ENCODE measurements around the gene C14orf180. TPM values are rescaled to one million over a fixed set of nuclear protein-coding genes. Genes with fewer than 3 reads are reported as not detected.

C14orf180 gene
- total and polyA plus RNA-seq, 10 of the 15 experiments (the other 5 are each of a cell fraction or from before 2014, with no cell fraction given), result not detected

GRCh38 chr14:104568620-104569019, 10.9 kb upstream of the C14orf180 start:
- H3K27me3 ChIP-seq (replicated peaks in 1 of 2; ENCODE audit: control insufficient read depth in 2 of 2, insufficient read depth in 2 of 2, low read length in 1 of 2), result peaks cover 0 to 7% of the 10 kb centered on the region in 2 experiments; a peak in 2 of 4 replicates
- CTCF ChIA-PET, result interaction anchor here (0.6 kb wide), 1 partner anchor 475 kb away, joined by 3 read pairs; no protein-coding TSS in a partner anchor
- H3K27ac ChIP-seq (ENCODE audit: control insufficient read depth, insufficient read depth), result no peak overlapping the region
- no peaks in the 10 kb centered on the region for H3K4me1 ChIP-seq (ENCODE audit: control insufficient read depth, insufficient read depth, low read length)
- no peak overlapping the region for H3K4me3 ChIP-seq
- H3K4me2 ChIP-seq (ENCODE audit: control insufficient read depth, insufficient read depth), result no peak overlapping the region
- FAIRE-seq, result no peak
- no peak overlapping the region for H2AFZ ChIP-seq (ENCODE audit: control insufficient read depth, low read depth, low read length)
- POLR2A ChIA-PET, result no interaction called here
- RAD21 ChIA-PET (ENCODE audit: unreplicated experiment), result no interaction called here
- no peaks in the 10 kb centered on the region for H3K9me3 ChIP-seq (replicated peaks; ENCODE audit: control insufficient read depth, insufficient read depth, low read length)
- TF ChIP-seq SMC3 (IDR thresholded peaks at IDR 0.05; ENCODE audit: borderline replicate concordance, low read length) (no peak), CBFB (IDR thresholded peaks at IDR 0.05; ENCODE audit: low read depth) (no peak), POLR2A (IDR thresholded peaks at IDR 0.05; ENCODE audit: low read depth, low read length) (no peak), KAT2A (conservative IDR thresholded peaks at IDR 0.05; ENCODE audit: control insufficient read depth, low read depth, low read length) (no peak), SREBF1 (IDR thresholded peaks at IDR 0.05; ENCODE audit: low read length) (no peak), BHLHE40 (IDR thresholded peaks at IDR 0.05; ENCODE audit: borderline replicate concordance in 1 of 2, low read depth in 2 of 2, low read length in 1 of 2) (peak in 1 of 2 experiments; percentile 53; a peak in 2 of 4 replicates), SUZ12 (IDR thresholded peaks at IDR 0.05; ENCODE audit: unreplicated experiment) (no peak), POU2F2 (IDR thresholded peaks at IDR 0.05; ENCODE audit: borderline replicate concordance, low read depth, low read length) (no peak), IKZF1 (conservative IDR thresholded peaks at IDR 0.05) (no peak), TARDBP (IDR thresholded peaks at IDR 0.05; ENCODE audit: borderline replicate concordance) (no peak)
- TF ChIP-seq, protein P1, sequence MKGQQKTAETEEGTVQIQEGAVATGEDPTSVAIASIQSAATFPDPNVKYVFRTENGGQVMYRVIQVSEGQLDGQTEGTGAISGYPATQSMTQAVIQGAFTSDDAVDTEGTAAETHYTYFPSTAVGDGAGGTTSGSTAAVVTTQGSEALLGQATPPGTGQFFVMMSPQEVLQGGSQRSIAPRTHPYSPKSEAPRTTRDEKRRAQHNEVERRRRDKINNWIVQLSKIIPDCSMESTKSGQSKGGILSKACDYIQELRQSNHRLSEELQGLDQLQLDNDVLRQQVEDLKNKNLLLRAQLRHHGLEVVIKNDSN (IDR thresholded peaks at IDR 0.05; ENCODE audit: borderline replicate concordance, extremely low read length, insufficient read depth, low read depth, low read length), result peak; percentile 19
- TF ChIP-seq, protein P2, sequence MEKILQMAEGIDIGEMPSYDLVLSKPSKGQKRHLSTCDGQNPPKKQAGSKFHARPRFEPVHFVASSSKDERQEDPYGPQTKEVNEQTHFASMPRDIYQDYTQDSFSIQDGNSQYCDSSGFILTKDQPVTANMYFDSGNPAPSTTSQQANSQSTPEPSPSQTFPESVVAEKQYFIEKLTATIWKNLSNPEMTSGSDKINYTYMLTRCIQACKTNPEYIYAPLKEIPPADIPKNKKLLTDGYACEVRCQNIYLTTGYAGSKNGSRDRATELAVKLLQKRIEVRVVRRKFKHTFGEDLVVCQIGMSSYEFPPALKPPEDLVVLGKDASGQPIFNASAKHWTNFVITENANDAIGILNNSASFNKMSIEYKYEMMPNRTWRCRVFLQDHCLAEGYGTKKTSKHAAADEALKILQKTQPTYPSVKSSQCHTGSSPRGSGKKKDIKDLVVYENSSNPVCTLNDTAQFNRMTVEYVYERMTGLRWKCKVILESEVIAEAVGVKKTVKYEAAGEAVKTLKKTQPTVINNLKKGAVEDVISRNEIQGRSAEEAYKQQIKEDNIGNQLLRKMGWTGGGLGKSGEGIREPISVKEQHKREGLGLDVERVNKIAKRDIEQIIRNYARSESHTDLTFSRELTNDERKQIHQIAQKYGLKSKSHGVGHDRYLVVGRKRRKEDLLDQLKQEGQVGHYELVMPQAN (conservative IDR thresholded peaks at IDR 0.05), result no peak
- no TSS peak for BruUV-seq (replicated peaks)
- 14% methylated on average over 11 of the region's 11 CpGs for WGBS (ENCODE audit: insufficient coverage, insufficient replicate concordance, low lambda C conversion rate, missing lambda C conversion rate)
- no peaks in the 10 kb centered on the region for H4K20me1 ChIP-seq (ENCODE audit: control insufficient read depth, insufficient read depth)
- in situ Hi-C loops (cut with MboI), result no loop called here
- H3K79me2 ChIP-seq (ENCODE audit: control insufficient read depth, insufficient read depth, low read length), result no peaks in the 10 kb centered on the region
- H3K36me3 ChIP-seq (ENCODE audit: control insufficient read depth in 2 of 2, insufficient read depth in 2 of 2, low read length in 1 of 2), result no peaks in the 10 kb centered on the region
- intact Hi-C loops (cut with micrococcal nuclease; ENCODE audit: unreplicated experiment), result no loop called here
- DNase-seq (ENCODE audit: low read depth, low spot score), result no peak
- ATAC-seq, result no peak
- SMC1A ChIA-PET (ENCODE audit: uncharacterized antibody, unreplicated experiment), result no interaction called here
- H3K9ac ChIP-seq (ENCODE audit: control insufficient read depth, insufficient read depth, low read length), result no peak overlapping the region

Measured in GM12878 (cell line).